SK-N-SH treated with all-trans-retinoic acid at 6 μM for 48 hours (cell line): ENCODE results near the gene CPSF4L.

Experiments used
- ATAC-seq: fragments of 200-7000 bp; cut with Tn5 transposase; 3 replicates; pipeline ENCODE4 v1.9.1; 2020; ENCODE audit warnings: mild to moderate bottlenecking, moderate library complexity
- BACH2 ChIP-seq: fragments of 250-450 bp; sonication (Bioruptor Pico); IDR thresholded peaks from 2 replicates; pipeline ENCODE4 v1.9.0; 2021; ENCODE audit warnings: mild to moderate bottlenecking, borderline replicate concordance
- ESRRG ChIP-seq: fragments of 250-450 bp; sonication (Bioruptor Pico); IDR thresholded peaks from 2 replicates; pipeline ENCODE4 v1.6.1; 2021; ENCODE audit warnings: mild to moderate bottlenecking
- GLIS3 ChIP-seq: fragments of 250-450 bp; sonication (Bioruptor Pico); IDR thresholded peaks from 2 replicates; pipeline ENCODE4 v1.5.0; 2020; ENCODE audit warnings: mild to moderate bottlenecking, moderate library complexity
- OSR1 ChIP-seq: fragments of 250-450 bp; sonication (Bioruptor Pico); IDR thresholded peaks from 2 replicates; pipeline ENCODE4 v1.8.0; 2022; ENCODE audit warnings: moderate library complexity, mild to moderate bottlenecking, inconsistent platforms
- POU6F1 ChIP-seq: fragments of 250-450 bp; sonication (Bioruptor Pico); IDR thresholded peaks from 2 replicates; pipeline ENCODE4 v1.8.0; 2021; ENCODE audit warnings: low read depth, mild to moderate bottlenecking, moderate library complexity, borderline replicate concordance
- PPARA ChIP-seq: fragments of 250-450 bp; sonication (Bioruptor Pico); IDR thresholded peaks from 2 replicates; pipeline ENCODE4 v1.5.0; 2020; ENCODE audit warnings: mild to moderate bottlenecking, borderline replicate concordance
- RARB ChIP-seq: fragments of 250-450 bp; sonication (Bioruptor Pico); IDR thresholded peaks from 2 replicates; pipeline ENCODE4 v1.8.0; 2021; ENCODE audit warnings: mild to moderate bottlenecking, moderate library complexity
- SNAI2 ChIP-seq: fragments of 250-450 bp; sonication (Bioruptor Pico); IDR thresholded peaks from 2 replicates; pipeline ENCODE4 v1.5.0; 2020; ENCODE audit warnings: mild to moderate bottlenecking, moderate library complexity
- TCF4 ChIP-seq: fragments of 250-450 bp; sonication (Bioruptor Pico); IDR thresholded peaks from 2 replicates; pipeline ENCODE4 v1.8.0; 2021; ENCODE audit warnings: mild to moderate bottlenecking, moderate library complexity, borderline replicate concordance
- TOX ChIP-seq: fragments of 250-450 bp; sonication (Bioruptor Pico); IDR thresholded peaks from 2 replicates; pipeline ENCODE4 v1.8.0; 2021; ENCODE audit warnings: mild to moderate bottlenecking, moderate library complexity, borderline replicate concordance
- TSHZ2 ChIP-seq: fragments of 250-450 bp; sonication (Bioruptor Pico); IDR thresholded peaks from 2 replicates; pipeline ENCODE4 v1.5.0; 2020; ENCODE audit warnings: mild to moderate bottlenecking, moderate library complexity
- ZFP3 ChIP-seq: fragments of 250-450 bp; sonication (Bioruptor Pico); IDR thresholded peaks from 2 replicates; pipeline ENCODE4 v1.5.0; 2020; ENCODE audit warnings: mild to moderate bottlenecking, moderate library complexity
- ZFP30 ChIP-seq: fragments of 450-650 bp; formaldehyde crosslinking; IDR thresholded peaks from 2 replicates; pipeline ENCODE4 v1.5.0; 2022; ENCODE audit warnings: mild to moderate bottlenecking, moderate library complexity

The CPSF4L gene

GRCh38 chr17:73257516-73257915, 4.2 kb downstream of the CPSF4L start (continued):
- no peak for TF ChIP-seq GLIS3 (CRISPR knock-in tag)
- no peak for TF ChIP-seq TSHZ2 (CRISPR knock-in tag)
- no peak for TF ChIP-seq POU6F1 (CRISPR knock-in tag)
- no peak for TF ChIP-seq SNAI2 (CRISPR knock-in tag)
- TF ChIP-seq, all 23 proteins: peak for 0

GRCh38 chr17:73256220-73256619, 5.5 kb downstream of the CPSF4L start:
- ATAC-seq: peak; percentile 3; the same call in 1 of the 3 replicates
- TF ChIP-seq ZFP30 (CRISPR knock-in tag): no peak
- 0 out of 2 replicates have a peak, but pooled peaks have one; percentile 1 for TF ChIP-seq TSHZ2 (CRISPR knock-in tag)

GRCh38 chr17:73255671-73256181, 6.0 kb downstream of the CPSF4L start:
- TF ChIP-seq ZFP3 (CRISPR knock-in tag): 0 out of 2 replicates have a peak, but pooled peaks have one; percentile 39
- TF ChIP-seq TCF4 (CRISPR knock-in tag): peak; percentile 89
- 0 out of 2 replicates have a peak, but pooled peaks have one; percentile 40 for TF ChIP-seq TSHZ2 (CRISPR knock-in tag)
- no peak for TF ChIP-seq TOX
- peak; percentile 86 for ATAC-seq

- no peak for ATAC-seq
- TF ChIP-seq ZFP30 (CRISPR knock-in tag) (no peak), TOX (no peak), ZFP3 (CRISPR knock-in tag) (no peak), RARB (CRISPR knock-in tag) (no peak), BACH2 (no peak), POU6F1 (CRISPR knock-in tag) (no peak), OSR1 (CRISPR knock-in tag) (no peak), PPARA (CRISPR knock-in tag) (no peak), ESRRG (no peak)
- TF ChIP-seq, all 23 proteins: peak for 0
Observed at GRCh38 chr17:73251871-73252270, 9.8 kb downstream of the CPSF4L start.
